GM19452 (cell line): Measurements from ENCODE around the gene C17orf113.

Source experiments
- ATAC-seq: cut with Tn5 transposase; IDR thresholded peaks from one replicate; pipeline ENCODE4 v1.9.1; 2021; ENCODE audit not compliant: unreplicated experiment

C17orf113 gene

DNA sequence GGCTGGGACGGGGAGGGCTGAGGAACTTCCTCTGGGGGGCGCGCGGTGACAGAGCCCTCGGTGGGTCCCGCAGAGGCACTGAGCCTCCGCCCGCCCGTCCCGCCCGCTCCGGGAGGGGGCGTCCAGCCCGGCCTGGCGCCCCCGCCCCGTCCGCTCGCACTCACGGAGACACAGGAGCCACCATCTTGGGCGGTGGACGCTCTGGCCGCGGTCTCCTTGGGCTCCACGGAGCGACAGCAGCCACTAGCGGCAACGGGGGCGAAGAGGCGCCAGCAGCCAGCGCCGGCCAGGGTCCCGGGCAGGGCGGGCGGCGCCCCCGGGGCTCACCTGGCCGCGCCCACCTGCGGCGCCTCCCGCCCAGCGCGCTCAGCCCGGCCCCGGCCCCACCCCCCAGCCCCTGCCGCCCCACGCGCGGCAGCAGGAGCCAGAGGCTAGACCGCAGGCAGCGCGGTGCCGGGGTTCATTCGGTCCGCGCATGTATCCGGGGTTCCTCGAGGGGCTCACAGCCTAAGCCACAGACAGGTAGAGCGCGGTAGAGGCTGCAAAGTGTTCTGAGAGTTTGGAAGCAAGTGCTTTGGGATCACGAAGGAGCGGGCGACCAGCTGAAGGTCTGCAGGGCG is at the start of gene C17orf113:
C17orf113 (minus strand) TSS at position 209 of the 620 bp plus-strand sequence. CDS start 7,225 bp downstream, outside the sequence.
- ATAC-seq, result no peak

- ATAC-seq, result no peak
Measured at GRCh38 chr17:42098730-42099399, 48.5 kb upstream of the C17orf113 start.

DNA sequence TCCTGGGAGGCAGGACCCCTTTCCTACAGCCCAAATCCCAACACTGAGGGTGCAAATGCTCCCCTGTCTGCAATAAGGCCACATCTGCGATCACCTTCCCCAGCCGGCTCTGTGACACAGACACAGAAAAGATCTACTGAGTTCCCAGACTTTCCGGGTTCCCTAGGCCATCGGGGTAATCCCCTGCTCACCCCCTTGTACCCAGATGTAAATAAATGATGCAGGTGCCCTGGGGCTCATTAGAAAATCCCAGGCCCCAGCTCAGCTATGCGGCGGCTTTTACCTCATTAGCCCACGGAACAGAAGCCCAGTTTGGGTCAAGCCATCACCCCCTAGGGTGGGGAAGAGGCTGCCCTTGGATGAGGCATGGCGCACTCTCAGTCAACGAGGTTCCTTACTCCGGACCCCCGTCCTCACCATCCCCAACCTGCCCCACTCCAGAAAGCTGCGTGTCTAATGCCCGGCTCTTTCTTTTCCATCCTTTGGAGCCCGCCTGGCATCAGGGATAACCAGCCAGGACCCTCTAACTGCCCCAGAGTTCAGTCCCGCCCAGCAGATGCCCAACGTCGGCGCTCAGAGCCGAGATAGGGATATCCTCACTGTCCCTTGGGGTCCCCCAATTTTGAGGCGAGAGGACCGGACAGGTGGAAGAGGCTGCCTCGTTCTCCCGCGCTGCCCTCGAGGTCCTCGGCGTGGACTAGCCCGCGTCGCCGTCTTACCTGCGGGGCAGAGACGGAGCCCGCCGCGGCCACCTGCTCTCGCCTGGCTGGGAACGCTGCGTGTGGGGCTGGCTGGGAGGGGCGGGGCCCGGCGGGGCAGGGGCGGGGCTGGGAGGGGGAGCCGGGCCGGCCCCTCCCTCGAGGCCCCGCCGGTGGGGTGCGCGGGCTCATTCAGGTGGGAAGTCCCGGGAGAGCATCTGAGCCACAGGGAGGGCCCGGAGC is 47.6 kb upstream of the C17orf113 start, which contains the start of gene ZNF385C:
ZNF385C (minus strand) TSS at position 783 of the 941 bp plus-strand sequence. CDS start 35,417 bp downstream, outside the sequence.
- no peak for ATAC-seq

GRCh38 chr17:42096360-42097111 is 46.1 kb upstream of the C17orf113 start:
- ATAC-seq, result no peak

DNA sequence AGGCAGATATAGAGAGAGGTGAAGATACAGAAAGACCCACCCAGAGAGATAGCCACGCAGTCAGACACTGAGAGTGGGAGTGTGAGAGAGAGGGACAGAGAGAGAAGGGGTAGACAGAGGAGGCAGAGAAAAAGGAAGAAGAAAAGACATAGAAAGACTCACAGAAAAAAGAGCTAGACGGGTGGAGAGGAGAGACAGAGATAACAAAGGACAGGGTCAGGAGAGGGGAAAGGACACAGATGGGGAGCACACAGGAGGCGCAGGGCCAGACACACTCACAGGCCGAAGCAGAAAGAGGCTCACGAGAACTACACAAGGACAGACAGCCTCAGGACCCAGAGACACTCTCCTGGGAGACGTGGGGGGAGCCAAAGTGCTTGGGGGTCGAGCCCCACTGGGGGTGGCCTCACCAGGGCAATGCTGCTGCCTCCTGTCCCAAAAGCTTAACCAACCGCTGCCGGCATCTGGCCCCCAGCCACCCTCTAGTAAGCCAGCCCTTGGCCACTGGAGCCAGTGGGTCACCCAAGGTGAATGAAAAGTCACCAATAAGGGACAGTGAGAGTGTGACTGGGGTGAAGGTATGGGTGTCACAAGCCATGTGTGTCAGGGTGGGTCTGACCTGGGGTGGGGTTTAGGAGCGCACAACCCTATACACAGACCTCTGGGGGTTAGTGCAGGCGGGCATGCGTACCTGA is 44.1 kb upstream of the C17orf113 start:
- no peak for ATAC-seq

DNA sequence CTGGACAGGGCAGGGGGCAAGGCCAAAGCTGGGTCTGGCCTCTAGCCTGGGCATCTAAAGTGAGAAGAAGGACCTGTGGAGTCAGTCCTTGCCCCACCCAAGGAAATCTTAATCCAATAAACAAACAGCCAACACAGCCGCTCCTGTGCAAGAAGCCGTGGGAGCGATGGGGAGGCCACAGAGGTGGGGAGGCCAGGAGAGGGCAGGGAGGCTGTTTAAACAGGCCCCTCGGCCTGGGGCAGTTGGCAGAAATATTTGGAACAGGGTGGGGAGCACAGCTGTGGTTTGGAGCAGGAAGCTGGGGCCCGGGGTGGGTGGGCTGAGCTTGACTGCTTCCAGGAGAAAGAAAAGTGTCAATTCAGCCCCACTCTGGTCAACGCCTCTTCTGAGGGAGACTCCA is 42.5 kb upstream of the C17orf113 start:
- no peak for ATAC-seq

DNA sequence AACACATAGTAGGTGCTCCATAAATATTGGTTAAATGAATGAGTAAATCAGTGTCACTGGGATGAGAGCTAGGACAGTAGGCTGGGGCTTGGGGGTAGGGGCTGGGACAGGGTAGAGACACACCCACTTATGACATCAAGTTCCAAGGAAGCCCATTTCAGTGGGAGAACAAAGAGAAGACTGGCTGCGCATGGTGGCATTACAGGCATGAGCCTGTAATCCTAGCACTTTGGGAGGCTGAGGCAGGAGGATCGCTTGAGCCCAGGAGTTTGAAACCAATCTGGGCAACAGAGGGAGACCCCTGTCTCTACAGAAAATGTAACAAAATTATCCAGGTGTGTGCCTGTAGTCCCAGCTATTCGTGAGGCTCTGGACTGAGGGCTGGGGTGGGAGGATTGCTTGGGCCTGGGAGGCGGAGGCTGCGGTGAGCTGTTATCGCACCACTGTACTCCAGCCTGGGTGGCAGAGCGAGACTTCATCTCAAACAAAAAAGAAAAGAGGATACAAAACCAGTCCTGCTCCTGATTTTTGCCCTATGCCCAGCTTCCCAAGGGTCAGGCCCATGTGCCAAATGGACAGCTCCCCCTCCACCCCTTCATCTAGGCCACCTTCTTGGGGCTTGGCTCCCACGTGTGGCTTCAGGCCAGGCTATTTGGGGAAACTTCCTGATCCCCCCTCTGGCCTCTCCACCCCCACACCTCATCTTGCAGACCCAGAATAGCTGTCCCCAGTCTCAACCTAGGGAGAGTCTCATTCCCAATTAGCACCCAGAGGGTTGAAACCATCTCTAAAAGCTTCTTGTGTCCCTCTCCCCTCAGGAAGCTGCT is 40.8 kb upstream of the C17orf113 start:
- ATAC-seq, result no peak

DNA sequence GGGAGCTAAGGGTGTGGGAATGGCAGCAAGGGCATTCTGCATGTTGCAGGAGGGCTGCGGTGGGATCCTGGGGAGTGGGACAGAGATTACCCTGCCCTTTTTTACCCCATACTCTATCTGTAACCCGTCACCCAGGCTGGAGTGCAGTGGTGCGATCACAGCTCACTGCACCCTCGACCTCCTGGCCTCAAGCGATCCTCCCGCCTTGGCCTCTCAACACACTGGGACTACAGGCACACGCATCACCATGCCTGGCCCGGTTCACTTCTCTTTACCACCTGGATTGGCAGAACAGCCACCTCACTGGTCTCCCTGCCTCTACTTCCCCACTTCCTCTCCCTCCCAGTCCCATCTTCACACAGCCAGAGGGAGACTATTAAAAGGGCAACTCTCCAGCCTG is 38.3 kb upstream of the C17orf113 start:
- no peak for ATAC-seq

- ATAC-seq, result no peak
Measured at GRCh38 chr17:42087736-42088705, 37.6 kb upstream of the C17orf113 start.

DNA sequence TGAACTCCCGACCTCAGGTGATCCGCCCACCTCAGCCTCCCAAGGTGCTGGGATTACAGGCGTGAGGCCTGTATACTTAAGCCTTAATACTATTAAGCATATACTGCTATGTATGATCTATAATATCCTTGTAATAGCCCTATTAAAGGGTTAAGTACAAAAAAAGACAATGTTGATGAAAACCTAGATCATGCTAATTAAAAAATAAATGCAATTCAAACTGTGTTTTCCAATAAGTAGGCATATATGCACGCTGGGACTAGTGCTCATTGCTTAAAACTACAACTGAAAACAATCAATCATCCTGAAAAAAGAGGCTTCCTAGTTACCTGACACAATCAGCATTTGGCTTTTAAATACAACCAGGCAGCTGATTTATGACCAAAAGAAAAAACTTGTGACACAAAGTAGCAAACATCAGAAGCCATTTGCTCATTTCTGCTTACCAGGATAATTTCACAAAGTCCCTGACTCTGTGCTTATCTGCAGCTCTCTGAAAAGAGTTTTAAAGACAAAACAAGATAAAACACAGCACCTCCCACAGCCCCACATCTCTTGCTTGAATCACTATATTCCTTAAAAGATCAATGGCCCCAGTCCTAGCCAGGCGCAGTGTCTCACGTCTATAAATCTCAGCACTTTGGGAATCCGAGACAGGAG is 36.8 kb upstream of the C17orf113 start:
- no peak for ATAC-seq

GRCh38 chr17:42081516-42082129 is 31.2 kb upstream of the C17orf113 start:
- ATAC-seq, result no peak

- ATAC-seq, result no peak
Measured at GRCh38 chr17:42079541-42079940, 29.1 kb upstream of the C17orf113 start.

GRCh38 chr17:42078396-42079043 is 28.1 kb upstream of the C17orf113 start:
- no peak for ATAC-seq

DNA sequence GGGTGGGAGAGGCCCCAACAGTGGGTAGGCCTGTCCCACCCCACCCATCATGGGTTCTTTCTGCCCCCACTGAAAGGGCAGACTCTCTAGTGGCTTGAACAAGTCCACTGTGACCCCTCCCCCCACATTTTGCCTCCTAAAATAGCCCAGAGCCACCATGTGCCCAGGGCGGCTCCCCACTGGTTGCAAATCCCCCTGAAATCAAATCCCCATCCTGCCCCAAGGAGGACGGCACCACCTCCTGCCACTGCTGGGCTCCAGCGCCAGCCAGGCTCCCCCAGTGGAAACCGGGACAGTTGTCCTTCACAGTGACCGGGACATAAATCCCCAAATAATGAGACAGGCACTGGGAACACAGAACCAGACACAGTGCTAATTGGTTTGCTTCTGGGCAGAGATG is 27.4 kb upstream of the C17orf113 start:
- ATAC-seq, result no peak

DNA sequence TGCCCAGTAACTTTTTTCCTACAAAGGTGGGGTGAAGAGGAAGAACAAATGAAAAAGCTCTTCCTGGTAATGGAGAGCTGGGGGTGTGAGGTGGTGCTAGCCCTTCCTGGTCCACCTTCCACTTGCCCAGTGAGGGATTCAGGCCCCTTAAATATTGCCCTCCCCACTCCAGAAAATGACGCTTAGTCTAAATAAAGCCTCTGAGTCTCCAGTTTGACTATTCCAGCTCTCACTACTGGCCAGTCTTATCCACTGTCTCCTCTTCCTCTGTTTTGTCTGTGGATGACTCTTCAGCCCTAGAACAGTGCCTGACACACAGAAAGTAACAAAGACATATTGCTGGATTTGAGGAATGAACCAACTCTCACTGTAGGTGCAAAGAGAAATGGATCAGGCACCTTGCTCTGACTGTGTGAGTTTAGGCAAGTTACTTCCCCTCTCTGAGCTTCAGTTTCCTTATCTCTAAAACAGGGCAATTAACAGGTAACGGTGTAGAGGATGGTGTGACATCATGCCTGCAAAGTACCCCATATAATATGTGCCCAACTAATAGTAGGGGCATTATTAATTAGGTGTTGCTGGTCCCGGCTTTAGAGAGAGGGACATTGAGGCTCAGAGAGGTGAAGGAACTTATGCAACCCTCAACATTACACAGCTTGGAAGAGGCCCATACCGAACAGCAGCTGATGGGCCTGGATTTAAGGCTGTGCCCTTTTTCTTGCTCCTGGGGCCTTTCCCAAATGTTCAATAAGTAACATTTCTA is 26.6 kb upstream of the C17orf113 start:
- no peak for ATAC-seq

DNA sequence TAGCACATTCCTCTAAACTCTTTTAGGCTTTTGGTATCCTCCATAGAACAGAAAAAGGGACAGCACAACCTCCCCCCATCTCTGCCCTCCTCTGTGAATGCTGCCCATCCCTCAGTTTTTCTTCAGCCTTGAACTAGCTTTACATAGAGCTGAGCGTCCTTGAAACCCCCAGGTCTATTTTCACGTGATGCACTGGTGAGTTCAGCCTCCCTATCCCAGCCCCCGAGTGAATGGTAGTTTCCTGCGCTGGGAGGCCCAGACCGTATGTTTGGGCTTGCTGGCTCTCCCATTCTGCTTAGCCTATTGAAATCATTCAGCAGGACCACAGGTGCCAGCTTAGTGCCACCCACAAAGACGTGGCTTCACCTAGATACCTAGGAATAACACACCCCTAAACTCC is 25.4 kb upstream of the C17orf113 start:
- no peak for ATAC-seq
